Measurements from ENCODE around the gene CCDC167.

Gene CCDC167

GRCh38 chr6:37499433-37500293, at the start of gene CCDC167:
TSS of gene CCDC167 (minus strand) at chr6:37499893. CDS start at chr6:37499863, 30 bp downstream.
- TF ChIP-seq CTCF (conservative IDR thresholded peaks at IDR 0.05; ENCODE audit: control insufficient read depth, insufficient read depth, low read depth, low read length), result no peak
- peak; percentile 96 for DNase-seq (ENCODE audit: low read depth)

GRCh38 chr6:37549154-37549553, 49.5 kb upstream of the CCDC167 start:
- no peak overlapping the region for H3K4me3 ChIP-seq (ENCODE audit: control insufficient read depth, low read depth, low read length)
- no peak for TF ChIP-seq CTCF (conservative IDR thresholded peaks at IDR 0.05; ENCODE audit: control insufficient read depth, insufficient read depth, low read depth, low read length)
- no peak for DNase-seq (ENCODE audit: low read depth)

More at GRCh38 chr6:37499433-37500293, at the start of gene CCDC167:
- H3K4me3 ChIP-seq (ENCODE audit: control insufficient read depth, low read depth, low read length), result peak within 1 kb of the TSS; percentile 62

GRCh38 chr6:37548067-37548674, 48.5 kb upstream of the CCDC167 start:
- no peak for DNase-seq (ENCODE audit: low read depth)
- no peak overlapping the region for H3K4me3 ChIP-seq (ENCODE audit: control insufficient read depth, low read depth, low read length)
- no peak for TF ChIP-seq CTCF (conservative IDR thresholded peaks at IDR 0.05; ENCODE audit: control insufficient read depth, insufficient read depth, low read depth, low read length)

GRCh38 chr6:37547564-37548061, 47.9 kb upstream of the CCDC167 start:
- peak; percentile 65 for DNase-seq (ENCODE audit: low read depth)
- no peak overlapping the region for H3K4me3 ChIP-seq (ENCODE audit: control insufficient read depth, low read depth, low read length)

GRCh38 chr6:37546141-37546871, 46.6 kb upstream of the CCDC167 start:
- DNase-seq (ENCODE audit: low read depth), result no peak

More at GRCh38 chr6:37547564-37548061, 47.9 kb upstream of the CCDC167 start:
- no peak for TF ChIP-seq CTCF (conservative IDR thresholded peaks at IDR 0.05; ENCODE audit: control insufficient read depth, insufficient read depth, low read depth, low read length)

More at GRCh38 chr6:37546141-37546871, 46.6 kb upstream of the CCDC167 start:
- no peak for TF ChIP-seq CTCF (conservative IDR thresholded peaks at IDR 0.05; ENCODE audit: control insufficient read depth, insufficient read depth, low read depth, low read length)
- no peak overlapping the region for H3K4me3 ChIP-seq (ENCODE audit: control insufficient read depth, low read depth, low read length)

Data from fibroblast of mammary gland (primary cell).